NT2/D1 (cell line): ENCODE results near the gene VWA8.

Source experiments
- SUZ12 ChIP-seq: IDR thresholded peaks from 2 replicates; pipeline ENCODE4 v1.6.1; 2011; ENCODE audit not compliant: insufficient read length, insufficient read depth; ENCODE audit errors: extremely low read depth
- YY1 ChIP-seq: IDR thresholded peaks from 2 replicates; pipeline ENCODE4 v1.6.1; 2011; ENCODE audit not compliant: insufficient read length, insufficient read depth
- ZNF274 ChIP-seq: IDR thresholded peaks from 2 replicates; pipeline ENCODE4 v1.6.1; 2011; ENCODE audit warnings: mild to moderate bottlenecking, low read depth, low read length

DNA sequence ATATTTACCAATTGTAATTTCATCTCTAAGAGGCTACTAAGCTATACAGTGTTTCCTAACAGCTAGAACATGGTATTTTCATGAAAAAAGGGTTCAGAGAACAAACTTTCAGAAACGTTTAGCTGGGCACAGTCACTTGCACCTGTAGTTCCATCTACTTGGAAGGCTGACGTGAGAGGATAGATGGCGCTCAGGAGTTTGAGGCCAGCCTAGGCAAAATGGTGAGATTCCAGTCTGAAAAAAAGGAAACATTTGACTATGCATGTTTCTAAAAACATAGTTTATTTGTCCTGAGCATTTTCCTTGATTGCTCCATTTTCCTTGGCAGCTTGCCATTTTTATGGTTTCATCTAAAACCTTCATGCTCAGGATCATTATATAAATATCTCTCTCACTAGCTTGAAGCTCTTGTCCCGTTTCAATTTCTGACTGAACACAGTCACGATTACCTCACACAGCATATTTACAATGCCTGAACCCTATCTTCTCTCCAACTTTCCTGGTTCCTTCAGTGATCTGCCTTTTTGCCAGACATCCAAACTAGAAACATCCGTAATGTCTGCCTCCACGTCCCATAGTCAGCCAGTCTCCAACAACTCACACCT lies 302.8 kb downstream of the VWA8 start:
- TF ChIP-seq SUZ12 (no peak), YY1 (no peak), ZNF274 (no peak)
